GM10266 (cell line): ENCODE measurements around the gene POLE.

Experiments
- DNase-seq: peaks from one replicate; pipeline ENCODE4 v3.0.0; 2012; ENCODE audit errors: extremely low spot score
- CTCF ChIP-seq: IDR thresholded peaks from 2 replicates; pipeline ENCODE4 v1.5.1; 2012; ENCODE audit warnings: mild to moderate bottlenecking, low read depth; ENCODE audit not compliant: control insufficient read depth, insufficient read depth; ENCODE audit errors: missing control alignments

POLE gene

GRCh38 chr12:132633398-132633797 lies 53.7 kb downstream of the POLE start:
- DNase-seq = no peak
- no peak for TF ChIP-seq CTCF

- DNase-seq = no peak
- TF ChIP-seq CTCF = no peak
These were observed 54.5 kb downstream of the POLE start for GRCh38 chr12:132632521-132633228.

GRCh38 chr12:132631666-132632065 lies 55.5 kb downstream of the POLE start:
- DNase-seq = no peak
- TF ChIP-seq CTCF = no peak

GRCh38 chr12:132630672-132631071 lies 56.5 kb downstream of the POLE start:
- TF ChIP-seq CTCF = no peak
- no peak for DNase-seq

- no peak for DNase-seq
- TF ChIP-seq CTCF = no peak
These were observed 57.8 kb downstream of the POLE start for GRCh38 chr12:132629330-132629729.

- no peak for TF ChIP-seq CTCF
- DNase-seq = no peak
These were observed 61.3 kb downstream of the POLE start for GRCh38 chr12:132625731-132626430.
